Spleen (tissue), 7 donors: ENCODE measurements around the gene ZNF771.

Source experiments
- CTCF ChIP-seq, 11 experiments: fragments of 200-600 bp in 7 of 11; fragments of 450-650 bp in 4 of 11; sonication (generic) in 4 of 11; IDR thresholded peaks in 8 of 11; conservative IDR thresholded peaks in 3 of 11; 1 replicate in 7 of 11; 2 replicates in 4 of 11; pipeline versions ENCODE4 v1.4.0 to v1.8.0; 2016 to 2021; ENCODE audit warnings: antibody characterized with exemption in 11 of 11, inconsistent platforms in 4 of 11, mild to moderate bottlenecking in 1 of 11
- POLR2A ChIP-seq, 3 donors: fragments of 450-650 bp; IDR thresholded peaks; one replicate each; pipeline ENCODE4 v1.5.1; 2017; ENCODE audit warnings: antibody characterized with exemption in 3 of 3, mild to moderate bottlenecking in 1 of 3
- POLR2AphosphoS5 ChIP-seq, 3 donors: sonication (generic); formaldehyde crosslinking; IDR thresholded peaks; one replicate each; pipeline ENCODE4 v1.5.1; 2017; ENCODE audit warnings: antibody characterized with exemption in 3 of 3
- donor health status: DM: no; HTN: no; CAD: no; lungs with moderate emphysema.
- donor health status: DM: no; HTN: no; CAD: no.
- donor health status: DM: no; HTN: no; CAD: no.

GRCh38 chr16:30379158-30379783 is 28.1 kb upstream of the ZNF771 start:
- TF ChIP-seq CTCF (IDR thresholded peaks at IDR 0.05 in 8 of 11, conservative IDR thresholded peaks at IDR 0.05 in 3 of 11) (no peak), POLR2AphosphoS5 (IDR thresholded peaks at IDR 0.05) (no peak), POLR2A (IDR thresholded peaks at IDR 0.05) (no peak)
